ENCODE measurements around the gene GLG1.

DNA sequence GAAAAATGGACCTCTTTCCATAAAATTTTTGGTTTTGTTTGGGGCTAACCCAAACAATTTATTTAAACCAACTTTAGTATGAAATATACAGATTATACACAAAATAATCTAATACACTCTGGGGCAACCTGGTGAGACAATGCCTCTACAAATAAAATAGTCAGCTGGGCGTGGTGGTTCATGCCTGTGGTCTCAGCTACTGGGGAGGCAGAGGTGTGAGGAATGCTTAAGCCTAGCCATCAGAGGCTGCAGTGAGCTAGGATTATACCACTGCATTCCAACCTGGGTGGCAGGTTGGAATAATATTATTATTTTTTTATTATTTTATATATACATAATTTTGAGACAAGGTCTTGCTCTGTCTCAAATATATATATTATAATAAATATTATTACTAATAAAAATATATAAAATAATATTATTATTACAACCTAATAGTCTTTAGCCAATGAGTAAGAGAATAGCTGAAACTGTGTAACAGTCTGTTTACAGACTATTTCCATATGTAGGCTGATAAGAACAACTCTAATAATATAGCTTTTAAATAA lies 50.5 kb downstream of the GLG1 start:
- TF ChIP-seq POLR2A (IDR thresholded peaks at IDR 0.05), result no peak
- TF ChIP-seq EP300 (IDR thresholded peaks at IDR 0.05), result no peak
- TF ChIP-seq, protein P1, sequence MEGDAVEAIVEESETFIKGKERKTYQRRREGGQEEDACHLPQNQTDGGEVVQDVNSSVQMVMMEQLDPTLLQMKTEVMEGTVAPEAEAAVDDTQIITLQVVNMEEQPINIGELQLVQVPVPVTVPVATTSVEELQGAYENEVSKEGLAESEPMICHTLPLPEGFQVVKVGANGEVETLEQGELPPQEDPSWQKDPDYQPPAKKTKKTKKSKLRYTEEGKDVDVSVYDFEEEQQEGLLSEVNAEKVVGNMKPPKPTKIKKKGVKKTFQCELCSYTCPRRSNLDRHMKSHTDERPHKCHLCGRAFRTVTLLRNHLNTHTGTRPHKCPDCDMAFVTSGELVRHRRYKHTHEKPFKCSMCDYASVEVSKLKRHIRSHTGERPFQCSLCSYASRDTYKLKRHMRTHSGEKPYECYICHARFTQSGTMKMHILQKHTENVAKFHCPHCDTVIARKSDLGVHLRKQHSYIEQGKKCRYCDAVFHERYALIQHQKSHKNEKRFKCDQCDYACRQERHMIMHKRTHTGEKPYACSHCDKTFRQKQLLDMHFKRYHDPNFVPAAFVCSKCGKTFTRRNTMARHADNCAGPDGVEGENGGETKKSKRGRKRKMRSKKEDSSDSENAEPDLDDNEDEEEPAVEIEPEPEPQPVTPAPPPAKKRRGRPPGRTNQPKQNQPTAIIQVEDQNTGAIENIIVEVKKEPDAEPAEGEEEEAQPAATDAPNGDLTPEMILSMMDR (IDR thresholded peaks at IDR 0.05), result no peak
- no peak for TF ChIP-seq POLR2AphosphoS5 (IDR thresholded peaks at IDR 0.05)
